SK-N-SH treated with all-trans-retinoic acid at 6 μM for 48 hours (cell line): ENCODE measurements around the gene WDFY2.

ENCODE experiments used
- ATAC-seq: fragments of 200-7000 bp; cut with Tn5 transposase; 3 replicates; pipeline ENCODE4 v1.9.1; 2020; ENCODE audit warnings: mild to moderate bottlenecking, moderate library complexity
- ARNTL ChIP-seq: fragments of 450-650 bp; formaldehyde crosslinking; IDR thresholded peaks from 2 replicates; pipeline ENCODE4 v1.5.0; 2020; ENCODE audit warnings: low read depth, mild to moderate bottlenecking, moderate library complexity, borderline replicate concordance
- BACH2 ChIP-seq: fragments of 250-450 bp; sonication (Bioruptor Pico); IDR thresholded peaks from 2 replicates; pipeline ENCODE4 v1.9.0; 2021; ENCODE audit warnings: mild to moderate bottlenecking, borderline replicate concordance
- ESRRG ChIP-seq: fragments of 250-450 bp; sonication (Bioruptor Pico); IDR thresholded peaks from 2 replicates; pipeline ENCODE4 v1.6.1; 2021; ENCODE audit warnings: mild to moderate bottlenecking
- GLIS3 ChIP-seq: fragments of 250-450 bp; sonication (Bioruptor Pico); IDR thresholded peaks from 2 replicates; pipeline ENCODE4 v1.5.0; 2020; ENCODE audit warnings: mild to moderate bottlenecking, moderate library complexity
- ISL1 ChIP-seq: fragments of 250-450 bp; sonication (Bioruptor Pico); IDR thresholded peaks from 2 replicates; pipeline ENCODE4 v2.1.2; 2022; ENCODE audit warnings: mild to moderate bottlenecking, moderate library complexity
- OSR1 ChIP-seq: fragments of 250-450 bp; sonication (Bioruptor Pico); IDR thresholded peaks from 2 replicates; pipeline ENCODE4 v1.8.0; 2022; ENCODE audit warnings: moderate library complexity, mild to moderate bottlenecking, inconsistent platforms
- PPARA ChIP-seq: fragments of 250-450 bp; sonication (Bioruptor Pico); IDR thresholded peaks from 2 replicates; pipeline ENCODE4 v1.5.0; 2020; ENCODE audit warnings: mild to moderate bottlenecking, borderline replicate concordance
- RARB ChIP-seq: fragments of 250-450 bp; sonication (Bioruptor Pico); IDR thresholded peaks from 2 replicates; pipeline ENCODE4 v1.8.0; 2021; ENCODE audit warnings: mild to moderate bottlenecking, moderate library complexity
- SNAI2 ChIP-seq: fragments of 250-450 bp; sonication (Bioruptor Pico); IDR thresholded peaks from 2 replicates; pipeline ENCODE4 v1.5.0; 2020; ENCODE audit warnings: mild to moderate bottlenecking, moderate library complexity
- TCF4 ChIP-seq: fragments of 250-450 bp; sonication (Bioruptor Pico); IDR thresholded peaks from 2 replicates; pipeline ENCODE4 v1.8.0; 2021; ENCODE audit warnings: mild to moderate bottlenecking, moderate library complexity, borderline replicate concordance
- TOX ChIP-seq: fragments of 250-450 bp; sonication (Bioruptor Pico); IDR thresholded peaks from 2 replicates; pipeline ENCODE4 v1.8.0; 2021; ENCODE audit warnings: mild to moderate bottlenecking, moderate library complexity, borderline replicate concordance
- ZC3H10 ChIP-seq: fragments of 250-450 bp; sonication (Bioruptor Pico); IDR thresholded peaks from 2 replicates; pipeline ENCODE4 v1.5.1; 2021; ENCODE audit warnings: mild to moderate bottlenecking, moderate library complexity
- ZFP3 ChIP-seq: fragments of 250-450 bp; sonication (Bioruptor Pico); IDR thresholded peaks from 2 replicates; pipeline ENCODE4 v1.5.0; 2020; ENCODE audit warnings: mild to moderate bottlenecking, moderate library complexity
- ZFP30 ChIP-seq: fragments of 450-650 bp; formaldehyde crosslinking; IDR thresholded peaks from 2 replicates; pipeline ENCODE4 v1.5.0; 2022; ENCODE audit warnings: mild to moderate bottlenecking, moderate library complexity
- ZNF565 ChIP-seq: fragments of 450-650 bp; formaldehyde crosslinking; conservative IDR thresholded peaks from 2 replicates; pipeline ENCODE4 v1.5.0; 2020; ENCODE audit warnings: low read depth, mild to moderate bottlenecking, moderate library complexity
- ZNF70 ChIP-seq: fragments of 450-650 bp; formaldehyde crosslinking; IDR thresholded peaks from 2 replicates; pipeline ENCODE4 v1.5.0; 2020; ENCODE audit warnings: mild to moderate bottlenecking, moderate library complexity
- TF ChIP-seq, protein P1 (sequence below): fragments of 250-450 bp; sonication (Bioruptor Pico); IDR thresholded peaks from 2 replicates; pipeline ENCODE4 v1.5.1; 2021; ENCODE audit warnings: mild to moderate bottlenecking, moderate library complexity
- TF ChIP-seq, protein P2 (sequence below): fragments of 250-450 bp; sonication (Bioruptor Pico); IDR thresholded peaks from 2 replicates; pipeline ENCODE4 v1.5.1; 2020; ENCODE audit warnings: low read depth, mild to moderate bottlenecking, moderate library complexity
- TF ChIP-seq, protein P3 (sequence below): fragments of 250-450 bp; sonication (Bioruptor Pico); IDR thresholded peaks from 2 replicates; pipeline ENCODE4 v1.8.0; 2020; ENCODE audit warnings: mild to moderate bottlenecking, moderate library complexity, borderline replicate concordance

The WDFY2 gene

GRCh38 chr13:51785712-51786424, 201.6 kb downstream of the WDFY2 start (continued):
- TF ChIP-seq, protein P1, sequence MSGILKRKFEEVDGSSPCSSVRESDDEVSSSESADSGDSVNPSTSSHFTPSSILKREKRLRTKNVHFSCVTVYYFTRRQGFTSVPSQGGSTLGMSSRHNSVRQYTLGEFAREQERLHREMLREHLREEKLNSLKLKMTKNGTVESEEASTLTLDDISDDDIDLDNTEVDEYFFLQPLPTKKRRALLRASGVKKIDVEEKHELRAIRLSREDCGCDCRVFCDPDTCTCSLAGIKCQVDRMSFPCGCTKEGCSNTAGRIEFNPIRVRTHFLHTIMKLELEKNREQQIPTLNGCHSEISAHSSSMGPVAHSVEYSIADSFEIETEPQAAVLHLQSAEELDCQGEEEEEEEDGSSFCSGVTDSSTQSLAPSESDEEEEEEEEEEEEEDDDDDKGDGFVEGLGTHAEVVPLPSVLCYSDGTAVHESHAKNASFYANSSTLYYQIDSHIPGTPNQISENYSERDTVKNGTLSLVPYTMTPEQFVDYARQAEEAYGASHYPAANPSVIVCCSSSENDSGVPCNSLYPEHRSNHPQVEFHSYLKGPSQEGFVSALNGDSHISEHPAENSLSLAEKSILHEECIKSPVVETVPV (CRISPR knock-in tag) = peak; percentile 89; the same call in 1 of the 2 replicates
- TF ChIP-seq PPARA (CRISPR knock-in tag) = no peak
- no peak for TF ChIP-seq RARB (CRISPR knock-in tag)
- peak; percentile 39; the same call in 1 of the 2 replicates for TF ChIP-seq SNAI2
- TF ChIP-seq TCF4 (CRISPR knock-in tag) = peak; percentile 94
- TF ChIP-seq ARNTL (CRISPR knock-in tag) = no peak
- peak; percentile 80 for TF ChIP-seq ZFP3 (CRISPR knock-in tag)
- TF ChIP-seq TOX (CRISPR knock-in tag) = peak; percentile 60; the same call in 1 of the 2 replicates
- peak; percentile 88; the same call in 1 of the 2 replicates for TF ChIP-seq ESRRG

- peak; percentile 52 for ATAC-seq
- TF ChIP-seq GLIS3 (CRISPR knock-in tag) (no peak), TCF4 (CRISPR knock-in tag) (0 out of 2 replicates have a peak, but pooled peaks have one; percentile 1)
These were observed 202.4 kb downstream of the WDFY2 start for GRCh38 chr13:51786425-51787265.

DNA sequence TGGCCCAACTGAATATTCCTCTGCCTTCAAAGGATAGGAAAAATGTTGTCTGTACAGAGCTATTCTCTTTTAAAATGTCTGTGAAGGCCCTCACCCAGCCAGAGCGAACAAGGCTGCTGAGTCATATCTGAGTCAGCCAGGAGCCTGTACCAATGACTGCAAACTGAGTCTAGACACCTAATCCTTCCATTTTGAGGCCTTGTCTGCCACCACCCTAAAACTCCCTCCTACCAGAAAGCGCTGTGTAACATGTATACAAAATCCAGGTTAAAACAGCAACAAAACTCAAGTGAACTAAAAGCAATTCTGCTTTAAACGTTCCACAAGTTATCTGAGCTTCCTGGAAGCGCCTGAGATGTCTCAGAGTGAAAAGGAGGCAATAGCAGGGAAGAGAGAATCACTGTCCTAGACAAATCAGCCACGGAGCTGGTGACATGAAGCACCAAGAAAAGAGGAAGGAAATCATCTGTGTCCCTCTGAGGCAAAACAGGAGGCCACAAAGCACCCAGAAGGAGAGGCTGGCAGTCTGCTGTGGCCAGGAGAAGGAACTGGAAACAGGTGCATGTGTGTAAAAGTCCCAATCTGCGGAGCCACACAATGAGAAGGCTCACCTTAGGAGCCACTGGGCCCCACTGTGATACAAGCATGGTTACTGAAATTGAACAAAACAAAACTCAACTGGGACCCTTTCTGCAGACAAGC, 209.5 kb downstream of the WDFY2 start:
- TF ChIP-seq ZFP3 (CRISPR knock-in tag) (peak; percentile 46; the same call in 1 of the 2 replicates), TOX (CRISPR knock-in tag) (no peak)
- TF ChIP-seq, all 23 proteins: peak for 1
- ATAC-seq = peak; percentile 94

- no peak for TF ChIP-seq ZNF565 (CRISPR knock-in tag)
These were observed 210.7 kb downstream of the WDFY2 start for GRCh38 chr13:51794964-51795363.

DNA sequence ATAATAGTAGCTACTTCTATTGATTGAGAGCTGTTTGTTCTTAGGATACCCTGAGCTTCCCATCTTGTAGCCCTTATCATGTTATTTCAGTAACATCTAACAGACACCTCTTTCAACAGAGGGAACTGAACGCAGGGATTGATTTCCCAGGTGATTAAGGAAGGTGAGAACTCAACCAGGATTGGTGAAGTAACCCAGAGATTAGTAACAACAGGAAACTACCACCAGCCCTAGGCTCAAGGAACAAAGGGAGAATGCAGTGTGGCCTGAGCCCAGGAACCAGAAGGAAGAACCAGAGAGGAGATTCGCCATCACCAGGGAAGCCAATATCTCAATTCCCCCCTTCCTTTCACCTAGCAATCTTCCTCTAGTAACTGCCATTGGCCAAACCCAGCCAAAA, 211.2 kb downstream of the WDFY2 start:
- TF ChIP-seq ZNF565 (CRISPR knock-in tag) (no peak), ESRRG (no peak), ISL1 (no peak), TOX (CRISPR knock-in tag) (no peak), ZNF70 (CRISPR knock-in tag) (no peak), OSR1 (CRISPR knock-in tag) (no peak), BACH2 (no peak), ZFP3 (CRISPR knock-in tag) (no peak), ZC3H10 (CRISPR knock-in tag) (no peak), GLIS3 (CRISPR knock-in tag) (no peak), SNAI2 (no peak), TCF4 (CRISPR knock-in tag) (no peak), ZFP30 (CRISPR knock-in tag) (no peak), RARB (CRISPR knock-in tag) (no peak)
- TF ChIP-seq, protein P2, sequence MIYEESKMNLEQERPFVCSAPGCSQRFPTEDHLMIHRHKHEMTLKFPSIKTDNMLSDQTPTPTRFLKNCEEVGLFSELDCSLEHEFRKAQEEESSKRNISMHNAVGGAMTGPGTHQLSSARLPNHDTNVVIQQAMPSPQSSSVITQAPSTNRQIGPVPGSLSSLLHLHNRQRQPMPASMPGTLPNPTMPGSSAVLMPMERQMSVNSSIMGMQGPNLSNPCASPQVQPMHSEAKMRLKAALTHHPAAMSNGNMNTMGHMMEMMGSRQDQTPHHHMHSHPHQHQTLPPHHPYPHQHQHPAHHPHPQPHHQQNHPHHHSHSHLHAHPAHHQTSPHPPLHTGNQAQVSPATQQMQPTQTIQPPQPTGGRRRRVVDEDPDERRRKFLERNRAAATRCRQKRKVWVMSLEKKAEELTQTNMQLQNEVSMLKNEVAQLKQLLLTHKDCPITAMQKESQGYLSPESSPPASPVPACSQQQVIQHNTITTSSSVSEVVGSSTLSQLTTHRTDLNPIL (CRISPR knock-in tag) = no peak
- TF ChIP-seq, protein P3, sequence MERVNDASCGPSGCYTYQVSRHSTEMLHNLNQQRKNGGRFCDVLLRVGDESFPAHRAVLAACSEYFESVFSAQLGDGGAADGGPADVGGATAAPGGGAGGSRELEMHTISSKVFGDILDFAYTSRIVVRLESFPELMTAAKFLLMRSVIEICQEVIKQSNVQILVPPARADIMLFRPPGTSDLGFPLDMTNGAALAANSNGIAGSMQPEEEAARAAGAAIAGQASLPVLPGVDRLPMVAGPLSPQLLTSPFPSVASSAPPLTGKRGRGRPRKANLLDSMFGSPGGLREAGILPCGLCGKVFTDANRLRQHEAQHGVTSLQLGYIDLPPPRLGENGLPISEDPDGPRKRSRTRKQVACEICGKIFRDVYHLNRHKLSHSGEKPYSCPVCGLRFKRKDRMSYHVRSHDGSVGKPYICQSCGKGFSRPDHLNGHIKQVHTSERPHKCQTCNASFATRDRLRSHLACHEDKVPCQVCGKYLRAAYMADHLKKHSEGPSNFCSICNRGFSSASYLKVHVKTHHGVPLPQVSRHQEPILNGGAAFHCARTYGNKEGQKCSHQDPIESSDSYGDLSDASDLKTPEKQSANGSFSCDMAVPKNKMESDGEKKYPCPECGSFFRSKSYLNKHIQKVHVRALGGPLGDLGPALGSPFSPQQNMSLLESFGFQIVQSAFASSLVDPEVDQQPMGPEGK (CRISPR knock-in tag) = no peak
- TF ChIP-seq, protein P1 (CRISPR knock-in tag) = no peak
- no peak for ATAC-seq

More at GRCh38 chr13:51794964-51795363, 210.7 kb downstream of the WDFY2 start:
- no peak for ATAC-seq
